GM13976 (cell line): ENCODE results near the gene KIAA1191.

Source experiments
- DNase-seq: peaks from one replicate; pipeline ENCODE4 v3.0.0; 2012; ENCODE audit warnings: low spot score
- CTCF ChIP-seq: IDR thresholded peaks from 2 replicates; pipeline ENCODE4 v1.5.1; 2012; ENCODE audit warnings: borderline replicate concordance, mild to moderate bottlenecking; ENCODE audit not compliant: insufficient read depth; ENCODE audit errors: extremely low read depth, missing control alignments, control extremely low read depth
- in situ Hi-C: fragments of 300-500 bp; cut with MboI; formaldehyde crosslinking; loops from one replicate; pipeline ENCODE4 v1.12.0; 2022; ENCODE audit warnings: low sequenced_read_pairs, mixed read lengths, inconsistent platforms; ENCODE audit not compliant: unreplicated experiment

The KIAA1191 gene

GRCh38 chr5:176396330-176396729, 34.8 kb upstream of the KIAA1191 start:
- in situ Hi-C loops = no loop called here
- TF ChIP-seq CTCF = no peak
- DNase-seq = no peak

- DNase-seq = no peak
- no peak for TF ChIP-seq CTCF
- in situ Hi-C loops = no loop called here
These were observed 33.5 kb upstream of the KIAA1191 start for GRCh38 chr5:176394881-176395675.

GRCh38 chr5:176394096-176394495, 32.5 kb upstream of the KIAA1191 start:
- in situ Hi-C loops = no loop called here
- TF ChIP-seq CTCF = no peak
- no peak for DNase-seq

GRCh38 chr5:176392526-176392925, 31.0 kb upstream of the KIAA1191 start:
- TF ChIP-seq CTCF = no peak
- in situ Hi-C loops = no loop called here
- no peak for DNase-seq

GRCh38 chr5:176391999-176392398, 30.4 kb upstream of the KIAA1191 start:
- no peak for DNase-seq
- in situ Hi-C loops = no loop called here
- no peak for TF ChIP-seq CTCF

- TF ChIP-seq CTCF = no peak
- in situ Hi-C loops = no loop called here
- no peak for DNase-seq
These were observed 29.9 kb upstream of the KIAA1191 start for GRCh38 chr5:176391479-176391878.
